K562 (cell line): ENCODE data around the gene SIRT7. TPM values are rescaled to one million over a fixed set of nuclear protein-coding genes. Genes with fewer than 3 reads are reported as not detected.

Experiments used
- EZH2 ChIP-seq: IDR thresholded peaks from 2 replicates; pipeline ENCODE4 v1.6.1; 2012; ENCODE audit warnings: low read depth, mild to moderate bottlenecking, inconsistent platforms, low read length, borderline replicate concordance
- GTF2A2 ChIP-seq: IDR thresholded peaks from 2 replicates; pipeline ENCODE4 v1.6.1; 2016; ENCODE audit warnings: mild to moderate bottlenecking, missing genetic modification characterization, missing compliant biosample characterization
- HLTF ChIP-seq: fragments of 450-650 bp; IDR thresholded peaks from 2 replicates; pipeline ENCODE4 v1.6.1; 2016
- ID3 ChIP-seq, 2 experiments: fragments of 250-450 bp in 1 of 2; fragments of 450-650 bp in 1 of 2; sonication (Bioruptor Pico) in 1 of 2; IDR thresholded peaks; 2 replicates each; pipeline versions ENCODE4 v1.6.1 to v1.8.0; 2016 to 2021; ENCODE audit warnings: mild to moderate bottlenecking in 2 of 2, moderate library complexity in 2 of 2, missing compliant biosample characterization in 1 of 2, missing genetic modification characterization in 1 of 2
- KLF13 ChIP-seq: fragments of 450-650 bp; IDR thresholded peaks from 2 replicates; pipeline ENCODE4 v1.6.1; 2016; ENCODE audit warnings: missing genetic modification characterization, low read depth, mild to moderate bottlenecking, missing compliant biosample characterization, moderate library complexity, borderline replicate concordance
- MIER1 ChIP-seq: fragments of 450-650 bp; IDR thresholded peaks from 2 replicates; pipeline ENCODE4 v1.6.1; 2016; ENCODE audit warnings: antibody characterized with exemption, mild to moderate bottlenecking, low read depth
- NCOA1 ChIP-seq: fragments of 450-650 bp; IDR thresholded peaks from 2 replicates; pipeline ENCODE4 v1.6.1; 2016; ENCODE audit warnings: low read depth
- NR3C1 ChIP-seq: sonication (generic); formaldehyde crosslinking; IDR thresholded peaks from 2 replicates; pipeline ENCODE4 v1.8.1; 2022; ENCODE audit warnings: missing genetic modification reagents
- SMARCE1 ChIP-seq: fragments of 450-650 bp; IDR thresholded peaks from 2 replicates; pipeline ENCODE4 v1.7.1; 2016; ENCODE audit warnings: mild to moderate bottlenecking
- THRAP3 ChIP-seq: fragments of 450-650 bp; IDR thresholded peaks from 2 replicates; pipeline ENCODE4 v1.6.1; 2016; ENCODE audit warnings: mild to moderate bottlenecking, inconsistent platforms, borderline replicate concordance
- TOE1 ChIP-seq, 2 experiments: fragments of 450-650 bp in 1 of 2; sonication (generic) in 1 of 2; formaldehyde crosslinking in 1 of 2; IDR thresholded peaks; 2 replicates each; pipeline versions ENCODE4 v1.7.1 to v1.8.0; 2016 to 2022; ENCODE audit warnings: borderline replicate concordance in 2 of 2, mild to moderate bottlenecking in 2 of 2, antibody characterized with exemption in 1 of 2, inconsistent platforms in 1 of 2, low read depth in 1 of 2, missing genetic modification reagents in 1 of 2, moderate library complexity in 1 of 2
- ZC3H8 ChIP-seq: fragments of 450-650 bp; IDR thresholded peaks from 2 replicates; pipeline ENCODE4 v1.6.1; 2017
- ZNF347 ChIP-seq: fragments of 450-650 bp; formaldehyde crosslinking; IDR thresholded peaks from 2 replicates; pipeline ENCODE4 v1.4.0; 2020; ENCODE audit warnings: low read depth, mild to moderate bottlenecking, moderate library complexity
- ZNF354B ChIP-seq: fragments of 250-450 bp; sonication (Bioruptor Pico); IDR thresholded peaks from 2 replicates; pipeline ENCODE4 v1.4.0; 2020
- ZNF41 ChIP-seq: fragments of 250-450 bp; sonication (Bioruptor Pico); conservative IDR thresholded peaks from 2 replicates; pipeline ENCODE4 v1.4.0; 2020; ENCODE audit warnings: mild to moderate bottlenecking
- ZNF511 ChIP-seq: sonication (generic); formaldehyde crosslinking; IDR thresholded peaks from 2 replicates; pipeline ENCODE4 v1.8.0; 2022; ENCODE audit warnings: mild to moderate bottlenecking, missing genetic modification reagents
- polyA plus RNA-seq, 8 experiments: library from polyadenylated mRNA; depleted of rRNA in 4 of 8; stranded (reverse) in 5 of 8; unstranded in 3 of 8; fragments of >200 nt; fragmentation: Nextera tagmentation in 2 of 8; fragmentation: Illumina TruSeq in 1 of 8; extraction: Ambion mirVana in 2 of 8; extraction: Trizol in 1 of 8; gene quantifications; 2 replicates each; pipeline versions ENCODE4 v1.2.1 to v1.2.3, GENCODE V29; 2011 to 2014; ENCODE audit warnings: inconsistent platforms in 1 of 8, missing spikeins in 1 of 8
- total RNA-seq, 7 experiments: library from RNA; depleted of rRNA in 6 of 7; stranded (reverse); fragments of >200 nt in 6 of 7; fragmentation: Illumina TruSeq in 2 of 7; extraction: Trizol in 2 of 7; gene quantifications; 2 replicates each; pipeline versions ENCODE4 v1.2.1 to v1.2.3, GENCODE V29; 2011 to 2021; ENCODE audit warnings: low replicate concordance in 1 of 7
- TF ChIP-seq, protein P1 (sequence below): fragments of 450-650 bp; IDR thresholded peaks from 2 replicates; pipeline ENCODE4 v1.6.1; 2017; ENCODE audit warnings: antibody characterized with exemption, mild to moderate bottlenecking
- TF ChIP-seq, protein P2 (sequence below): sonication (generic); formaldehyde crosslinking; IDR thresholded peaks from 2 replicates; pipeline ENCODE4 v1.8.1; 2023; ENCODE audit warnings: mild to moderate bottlenecking, missing genetic modification reagents
- TF ChIP-seq, protein P3 (sequence below): IDR thresholded peaks from 3 replicates; pipeline ENCODE4 v1.6.1; 2011; ENCODE audit warnings: borderline replicate concordance, mild to moderate bottlenecking; ENCODE audit not compliant: insufficient read length, insufficient read depth

Gene SIRT7
- total and polyA plus RNA-seq, 9 of the 15 experiments (the other 6 are each of a cell fraction or from before 2014, with no cell fraction given) = 1.6 to 54.8 (median 20.3) TPM

DNA sequence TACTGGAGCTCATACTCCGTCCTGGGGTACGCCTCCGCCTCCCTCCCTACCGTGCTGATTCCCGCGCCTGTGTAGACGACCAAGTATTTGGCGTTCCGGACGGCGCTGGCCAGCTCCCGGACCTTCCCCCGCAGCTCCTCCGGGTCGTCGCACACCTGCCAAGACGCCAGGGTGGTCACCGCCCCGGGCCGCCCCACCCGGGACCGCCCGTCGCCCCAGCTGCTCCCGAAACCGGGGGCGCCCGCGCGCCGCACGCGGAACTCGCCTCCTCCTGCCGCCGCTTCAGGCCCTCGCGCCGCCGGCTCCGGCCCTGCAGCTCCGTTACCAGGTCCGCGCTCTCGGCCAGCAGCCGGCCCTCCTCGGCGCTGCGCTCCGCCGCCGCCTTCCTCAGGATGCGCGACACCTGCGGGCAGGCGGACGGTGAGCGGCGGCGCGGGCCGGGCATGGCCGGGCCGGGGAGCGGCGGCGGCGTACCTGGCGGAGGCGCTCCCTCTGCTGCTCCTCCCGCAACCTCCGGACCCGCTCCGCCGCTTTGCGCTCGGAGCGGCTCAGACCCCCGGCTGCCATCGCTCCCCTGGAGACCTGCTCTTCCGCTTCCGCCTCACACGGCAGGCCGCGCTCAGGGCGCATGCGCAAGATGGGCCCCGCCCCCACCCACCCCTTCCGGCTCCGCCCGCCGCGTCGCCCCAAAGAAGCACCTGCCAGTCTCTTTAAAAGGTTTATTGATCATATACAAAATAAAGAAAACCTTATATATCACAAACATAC, at the start of gene SIRT7 (continued):
- TF ChIP-seq ZNF511 = no peak
- TF ChIP-seq THRAP3 = no peak
- TF ChIP-seq, protein P1, sequence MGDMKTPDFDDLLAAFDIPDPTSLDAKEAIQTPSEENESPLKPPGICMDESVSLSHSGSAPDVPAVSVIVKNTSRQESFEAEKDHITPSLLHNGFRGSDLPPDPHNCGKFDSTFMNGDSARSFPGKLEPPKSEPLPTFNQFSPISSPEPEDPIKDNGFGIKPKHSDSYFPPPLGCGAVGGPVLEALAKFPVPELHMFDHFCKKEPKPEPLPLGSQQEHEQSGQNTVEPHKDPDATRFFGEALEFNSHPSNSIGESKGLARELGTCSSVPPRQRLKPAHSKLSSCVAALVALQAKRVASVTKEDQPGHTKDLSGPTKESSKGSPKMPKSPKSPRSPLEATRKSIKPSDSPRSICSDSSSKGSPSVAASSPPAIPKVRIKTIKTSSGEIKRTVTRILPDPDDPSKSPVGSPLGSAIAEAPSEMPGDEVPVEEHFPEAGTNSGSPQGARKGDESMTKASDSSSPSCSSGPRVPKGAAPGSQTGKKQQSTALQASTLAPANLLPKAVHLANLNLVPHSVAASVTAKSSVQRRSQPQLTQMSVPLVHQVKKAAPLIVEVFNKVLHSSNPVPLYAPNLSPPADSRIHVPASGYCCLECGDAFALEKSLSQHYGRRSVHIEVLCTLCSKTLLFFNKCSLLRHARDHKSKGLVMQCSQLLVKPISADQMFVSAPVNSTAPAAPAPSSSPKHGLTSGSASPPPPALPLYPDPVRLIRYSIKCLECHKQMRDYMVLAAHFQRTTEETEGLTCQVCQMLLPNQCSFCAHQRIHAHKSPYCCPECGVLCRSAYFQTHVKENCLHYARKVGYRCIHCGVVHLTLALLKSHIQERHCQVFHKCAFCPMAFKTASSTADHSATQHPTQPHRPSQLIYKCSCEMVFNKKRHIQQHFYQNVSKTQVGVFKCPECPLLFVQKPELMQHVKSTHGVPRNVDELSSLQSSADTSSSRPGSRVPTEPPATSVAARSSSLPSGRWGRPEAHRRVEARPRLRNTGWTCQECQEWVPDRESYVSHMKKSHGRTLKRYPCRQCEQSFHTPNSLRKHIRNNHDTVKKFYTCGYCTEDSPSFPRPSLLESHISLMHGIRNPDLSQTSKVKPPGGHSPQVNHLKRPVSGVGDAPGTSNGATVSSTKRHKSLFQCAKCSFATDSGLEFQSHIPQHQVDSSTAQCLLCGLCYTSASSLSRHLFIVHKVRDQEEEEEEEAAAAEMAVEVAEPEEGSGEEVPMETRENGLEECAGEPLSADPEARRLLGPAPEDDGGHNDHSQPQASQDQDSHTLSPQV = 0 out of 2 replicates have a peak, but pooled peaks have one; percentile 67
- TF ChIP-seq ID3 (CRISPR knock-in tag; IDR thresholded peaks at IDR 0.05) = no peak
- TF ChIP-seq ID3 (tag; IDR thresholded peaks at IDR 0.05) = peak; percentile 40; the same call in 1 of the 2 replicates
- TF ChIP-seq KLF13 (tag) = no peak
- TF ChIP-seq ZNF354B (CRISPR knock-in tag) = no peak
- TF ChIP-seq NR3C1 (CRISPR knock-in tag) = peak; percentile 80; the same call in 1 of the 2 replicates
- TF ChIP-seq NCOA1 = no peak
- TF ChIP-seq ZNF347 (CRISPR knock-in tag) = no peak
- TF ChIP-seq, protein P2, sequence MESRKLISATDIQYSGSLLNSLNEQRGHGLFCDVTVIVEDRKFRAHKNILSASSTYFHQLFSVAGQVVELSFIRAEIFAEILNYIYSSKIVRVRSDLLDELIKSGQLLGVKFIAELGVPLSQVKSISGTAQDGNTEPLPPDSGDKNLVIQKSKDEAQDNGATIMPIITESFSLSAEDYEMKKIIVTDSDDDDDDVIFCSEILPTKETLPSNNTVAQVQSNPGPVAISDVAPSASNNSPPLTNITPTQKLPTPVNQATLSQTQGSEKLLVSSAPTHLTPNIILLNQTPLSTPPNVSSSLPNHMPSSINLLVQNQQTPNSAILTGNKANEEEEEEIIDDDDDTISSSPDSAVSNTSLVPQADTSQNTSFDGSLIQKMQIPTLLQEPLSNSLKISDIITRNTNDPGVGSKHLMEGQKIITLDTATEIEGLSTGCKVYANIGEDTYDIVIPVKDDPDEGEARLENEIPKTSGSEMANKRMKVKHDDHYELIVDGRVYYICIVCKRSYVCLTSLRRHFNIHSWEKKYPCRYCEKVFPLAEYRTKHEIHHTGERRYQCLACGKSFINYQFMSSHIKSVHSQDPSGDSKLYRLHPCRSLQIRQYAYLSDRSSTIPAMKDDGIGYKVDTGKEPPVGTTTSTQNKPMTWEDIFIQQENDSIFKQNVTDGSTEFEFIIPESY (CRISPR knock-in tag) = peak; percentile 25; the same call in 1 of the 2 replicates
- TF ChIP-seq, protein P3, sequence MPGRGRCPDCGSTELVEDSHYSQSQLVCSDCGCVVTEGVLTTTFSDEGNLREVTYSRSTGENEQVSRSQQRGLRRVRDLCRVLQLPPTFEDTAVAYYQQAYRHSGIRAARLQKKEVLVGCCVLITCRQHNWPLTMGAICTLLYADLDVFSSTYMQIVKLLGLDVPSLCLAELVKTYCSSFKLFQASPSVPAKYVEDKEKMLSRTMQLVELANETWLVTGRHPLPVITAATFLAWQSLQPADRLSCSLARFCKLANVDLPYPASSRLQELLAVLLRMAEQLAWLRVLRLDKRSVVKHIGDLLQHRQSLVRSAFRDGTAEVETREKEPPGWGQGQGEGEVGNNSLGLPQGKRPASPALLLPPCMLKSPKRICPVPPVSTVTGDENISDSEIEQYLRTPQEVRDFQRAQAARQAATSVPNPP = no peak
- TF ChIP-seq SMARCE1 = no peak
- no peak for TF ChIP-seq HLTF
- TF ChIP-seq EZH2 = no peak
- TF ChIP-seq TOE1 (IDR thresholded peaks at IDR 0.05; ENCODE audit: borderline replicate concordance) = no peak
- TF ChIP-seq TOE1 (CRISPR knock-in tag; IDR thresholded peaks at IDR 0.05; ENCODE audit: borderline replicate concordance, low read depth) = no peak
- TF ChIP-seq ZNF41 (CRISPR knock-in tag) = no peak
- TF ChIP-seq ZC3H8 = no peak
- no peak for TF ChIP-seq GTF2A2 (tag)
- TF ChIP-seq MIER1 = no peak
